GM19438 (cell line): ENCODE results near the gene RASSF10.

Experiments used
- ATAC-seq: cut with Tn5 transposase; IDR thresholded peaks from one replicate; pipeline ENCODE4 v1.9.1; 2021; ENCODE audit warnings: low read depth; ENCODE audit not compliant: unreplicated experiment

The RASSF10 gene

DNA sequence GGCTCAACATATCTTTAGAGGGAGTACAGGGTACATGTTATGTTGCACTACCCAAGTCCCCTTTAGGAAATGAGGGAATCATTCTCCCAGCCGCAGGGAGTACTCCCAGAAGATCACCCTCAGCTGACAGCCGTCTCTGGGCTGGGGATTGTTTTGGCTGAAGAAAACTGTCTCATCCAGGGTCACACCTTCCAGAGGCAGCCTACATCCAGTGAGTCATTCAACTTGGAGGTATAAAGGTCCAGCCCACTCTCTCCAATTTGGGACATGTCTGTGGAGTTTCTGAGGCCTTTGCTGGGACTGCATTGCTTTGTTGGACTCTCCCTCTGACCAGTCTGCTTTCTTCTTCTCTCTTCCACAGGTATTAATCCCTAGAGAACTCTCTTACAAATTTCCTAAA lies 42.1 kb downstream of the RASSF10 start:
- no peak for ATAC-seq

DNA sequence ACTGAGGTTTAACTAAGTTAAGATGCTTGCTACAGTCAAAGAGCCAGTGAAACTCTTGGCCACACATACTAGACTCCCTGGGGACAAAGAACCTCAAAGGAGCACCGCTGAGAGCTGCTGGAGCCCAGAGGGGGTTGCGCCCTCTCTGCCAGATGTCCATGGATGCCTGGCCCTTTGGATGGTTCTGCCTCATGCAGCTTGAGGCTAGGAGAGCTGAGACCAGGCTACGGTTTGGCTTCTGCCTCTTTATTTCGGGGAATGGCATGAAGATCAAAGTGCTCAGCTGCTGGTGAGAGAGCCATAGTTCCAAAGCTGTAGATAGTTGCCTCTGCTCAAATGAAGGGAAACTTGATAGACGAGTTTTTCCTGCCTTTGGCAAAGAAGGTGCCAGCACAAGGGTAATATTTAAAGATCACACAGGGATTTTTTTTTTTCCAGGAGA lies 43.0 kb downstream of the RASSF10 start:
- ATAC-seq, result no peak

DNA sequence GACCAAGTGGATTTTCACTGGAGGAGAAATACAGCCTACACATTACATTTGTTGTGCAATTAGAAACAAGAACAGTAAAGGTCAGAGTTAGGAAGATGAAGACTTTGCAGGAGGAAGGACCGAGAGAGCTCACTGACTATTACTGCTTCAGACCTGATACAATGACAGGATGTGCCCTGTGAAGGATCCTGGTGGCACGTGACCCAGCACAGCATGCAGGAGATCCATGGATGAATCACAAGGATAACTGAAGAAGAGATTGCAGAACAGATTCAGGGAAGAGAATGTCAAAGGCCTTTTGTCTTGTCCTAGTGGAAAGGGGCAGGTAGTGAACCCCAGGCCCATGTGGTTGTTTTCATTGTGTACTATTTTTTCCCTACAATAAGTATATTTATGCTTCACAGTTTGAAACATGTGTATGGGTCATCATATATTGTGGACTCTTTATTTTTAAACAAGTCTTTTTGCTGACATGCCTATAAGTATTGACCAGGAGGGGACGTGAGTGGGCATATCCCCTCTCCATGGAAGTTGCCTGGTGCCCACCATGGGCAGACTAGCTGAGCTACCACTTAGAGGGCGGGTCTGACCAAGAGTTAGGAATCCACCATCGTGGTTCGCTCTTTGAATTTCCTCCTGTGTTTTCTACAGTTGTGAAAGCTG lies 44.3 kb downstream of the RASSF10 start:
- no peak for ATAC-seq

DNA sequence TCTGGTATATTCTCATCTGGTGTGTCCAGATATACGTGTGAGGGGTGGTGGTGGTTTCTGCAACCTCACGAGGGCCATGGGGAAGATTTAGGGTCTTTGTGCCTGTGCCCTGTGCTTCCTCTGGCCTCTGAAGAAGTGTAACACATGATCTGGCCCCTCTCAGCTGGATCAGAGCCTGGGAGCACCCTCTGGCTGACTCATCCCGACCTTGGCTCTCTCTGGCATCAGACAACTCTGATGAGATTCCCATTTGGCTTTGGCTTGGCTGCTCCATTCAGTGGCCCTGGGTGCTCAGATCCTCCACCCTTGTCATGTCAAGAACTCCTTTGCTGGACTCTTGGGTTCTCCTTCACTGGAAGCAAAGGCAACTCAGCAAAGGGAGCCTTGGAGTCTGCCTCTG lies 45.2 kb downstream of the RASSF10 start:
- ATAC-seq, result no peak

DNA sequence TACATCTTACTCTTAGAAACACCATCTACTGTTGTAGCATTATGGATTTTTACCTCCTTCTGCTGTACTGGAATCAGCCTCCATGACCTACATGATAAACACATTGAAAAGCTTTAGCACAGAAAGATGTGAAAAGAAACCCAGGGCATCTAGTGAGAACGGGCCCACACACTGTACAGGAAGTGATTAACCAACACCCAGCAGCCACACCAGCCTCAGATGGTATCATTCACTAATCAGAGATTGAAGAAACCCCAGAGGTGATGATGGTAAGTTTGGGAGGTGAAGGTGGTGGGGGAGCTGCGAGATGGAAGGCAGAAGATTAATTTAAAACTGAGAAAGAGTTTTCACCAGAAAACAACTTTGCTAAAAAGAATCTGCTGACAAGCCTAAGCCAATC lies 46.1 kb downstream of the RASSF10 start:
- ATAC-seq, result no peak

DNA sequence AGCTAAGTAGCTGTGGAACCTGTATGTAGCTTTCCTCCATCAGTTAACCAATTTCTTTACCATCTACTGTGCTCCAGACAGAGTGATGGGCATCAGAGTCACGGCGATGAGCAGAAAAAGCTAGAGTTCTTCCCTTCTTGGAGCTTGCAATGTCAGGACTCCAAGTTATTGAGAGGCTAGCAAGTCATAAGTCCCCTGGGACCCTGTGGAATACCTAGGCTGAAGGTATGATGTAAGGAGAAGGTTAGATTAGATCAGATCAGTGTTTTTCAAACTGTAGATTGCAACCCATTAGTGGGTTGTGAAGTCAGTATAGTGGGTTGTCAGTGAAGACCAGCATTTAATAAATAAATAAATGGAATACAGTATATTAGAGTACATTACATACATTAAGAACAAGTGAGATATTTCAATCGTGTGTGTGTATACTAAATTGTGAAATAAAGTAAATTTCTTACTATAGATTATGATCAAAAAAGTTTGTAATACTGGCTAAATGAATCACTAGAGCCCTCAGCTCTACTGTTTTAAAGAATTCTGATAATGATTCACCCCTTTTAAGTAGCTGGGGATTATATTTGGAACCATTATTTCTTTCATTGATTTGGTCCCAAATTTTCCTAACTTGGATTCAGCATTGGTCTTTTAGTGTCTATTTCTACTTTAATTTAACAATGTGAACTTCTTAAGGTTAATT lies 52.3 kb downstream of the RASSF10 start:
- no peak for ATAC-seq
